ENCODE data around the gene NKPD1. TPM values are rescaled to one million over a fixed set of nuclear protein-coding genes. Genes with fewer than 3 reads are reported as not detected.
A peak's percentile ranks its signal among the peaks of the same experiment; 100 is the strongest.

Gene NKPD1
- total and polyA plus RNA-seq, 10 of the 15 experiments (the other 5 are each of a cell fraction or from before 2014, with no cell fraction given), result 0.05 to 0.18 (median 0.06) TPM; not detected in 7

GRCh38 chr19:45136507-45137178, 24.1 kb downstream of the NKPD1 start (continued):
- TF ChIP-seq HDGF (IDR thresholded peaks at IDR 0.05), result peak; percentile 56; the same call in 1 of the 2 replicates
- peak; percentile 44; the same call in 1 of the 2 replicates for TF ChIP-seq POLR2A (IDR thresholded peaks at IDR 0.05; ENCODE audit: low read depth, low read length)
- no peak for TF ChIP-seq RBBP5 (conservative IDR thresholded peaks at IDR 0.05)
- no peak for TF ChIP-seq BCL11A (IDR thresholded peaks at IDR 0.05; ENCODE audit: low read depth, low read length)
- TF ChIP-seq ATF7 (IDR thresholded peaks at IDR 0.05; ENCODE audit: low read depth), result no peak
- 0 out of 3 replicates have a peak, but pooled peaks have one; percentile 17 for TF ChIP-seq POU2F2 (IDR thresholded peaks at IDR 0.05; ENCODE audit: borderline replicate concordance, low read depth, low read length)
- TF ChIP-seq MTA2 (IDR thresholded peaks at IDR 0.05; ENCODE audit: low read depth), result no peak
- TF ChIP-seq, protein P1, sequence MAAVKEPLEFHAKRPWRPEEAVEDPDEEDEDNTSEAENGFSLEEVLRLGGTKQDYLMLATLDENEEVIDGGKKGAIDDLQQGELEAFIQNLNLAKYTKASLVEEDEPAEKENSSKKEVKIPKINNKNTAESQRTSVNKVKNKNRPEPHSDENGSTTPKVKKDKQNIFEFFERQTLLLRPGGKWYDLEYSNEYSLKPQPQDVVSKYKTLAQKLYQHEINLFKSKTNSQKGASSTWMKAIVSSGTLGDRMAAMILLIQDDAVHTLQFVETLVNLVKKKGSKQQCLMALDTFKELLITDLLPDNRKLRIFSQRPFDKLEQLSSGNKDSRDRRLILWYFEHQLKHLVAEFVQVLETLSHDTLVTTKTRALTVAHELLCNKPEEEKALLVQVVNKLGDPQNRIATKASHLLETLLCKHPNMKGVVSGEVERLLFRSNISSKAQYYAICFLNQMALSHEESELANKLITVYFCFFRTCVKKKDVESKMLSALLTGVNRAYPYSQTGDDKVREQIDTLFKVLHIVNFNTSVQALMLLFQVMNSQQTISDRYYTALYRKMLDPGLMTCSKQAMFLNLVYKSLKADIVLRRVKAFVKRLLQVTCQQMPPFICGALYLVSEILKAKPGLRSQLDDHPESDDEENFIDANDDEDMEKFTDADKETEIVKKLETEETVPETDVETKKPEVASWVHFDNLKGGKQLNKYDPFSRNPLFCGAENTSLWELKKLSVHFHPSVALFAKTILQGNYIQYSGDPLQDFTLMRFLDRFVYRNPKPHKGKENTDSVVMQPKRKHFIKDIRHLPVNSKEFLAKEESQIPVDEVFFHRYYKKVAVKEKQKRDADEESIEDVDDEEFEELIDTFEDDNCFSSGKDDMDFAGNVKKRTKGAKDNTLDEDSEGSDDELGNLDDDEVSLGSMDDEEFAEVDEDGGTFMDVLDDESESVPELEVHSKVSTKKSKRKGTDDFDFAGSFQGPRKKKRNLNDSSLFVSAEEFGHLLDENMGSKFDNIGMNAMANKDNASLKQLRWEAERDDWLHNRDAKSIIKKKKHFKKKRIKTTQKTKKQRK (IDR thresholded peaks at IDR 0.05; ENCODE audit: low read depth, low read length), result no peak
- no peak for TF ChIP-seq POLR2AphosphoS2 (IDR thresholded peaks at IDR 0.05; ENCODE audit: low read depth, low read length)
- peak; percentile 75 for TF ChIP-seq NR2F1 (conservative IDR thresholded peaks at IDR 0.05)
- peak; percentile 22; the same call in 1 of the 2 replicates for TF ChIP-seq RAD51 (IDR thresholded peaks at IDR 0.05)
- TF ChIP-seq ZBED1 (IDR thresholded peaks at IDR 0.05; ENCODE audit: borderline replicate concordance), result no peak
- TF ChIP-seq CHD1 (IDR thresholded peaks at IDR 0.05; ENCODE audit: low read depth, low read length), result no peak
- TF ChIP-seq POLR2AphosphoS5 (IDR thresholded peaks at IDR 0.05; ENCODE audit: low read length), result no peak
- no peak for TF ChIP-seq HSF1 (IDR thresholded peaks at IDR 0.05; ENCODE audit: low read depth, low read length)
- TF ChIP-seq, protein P2, sequence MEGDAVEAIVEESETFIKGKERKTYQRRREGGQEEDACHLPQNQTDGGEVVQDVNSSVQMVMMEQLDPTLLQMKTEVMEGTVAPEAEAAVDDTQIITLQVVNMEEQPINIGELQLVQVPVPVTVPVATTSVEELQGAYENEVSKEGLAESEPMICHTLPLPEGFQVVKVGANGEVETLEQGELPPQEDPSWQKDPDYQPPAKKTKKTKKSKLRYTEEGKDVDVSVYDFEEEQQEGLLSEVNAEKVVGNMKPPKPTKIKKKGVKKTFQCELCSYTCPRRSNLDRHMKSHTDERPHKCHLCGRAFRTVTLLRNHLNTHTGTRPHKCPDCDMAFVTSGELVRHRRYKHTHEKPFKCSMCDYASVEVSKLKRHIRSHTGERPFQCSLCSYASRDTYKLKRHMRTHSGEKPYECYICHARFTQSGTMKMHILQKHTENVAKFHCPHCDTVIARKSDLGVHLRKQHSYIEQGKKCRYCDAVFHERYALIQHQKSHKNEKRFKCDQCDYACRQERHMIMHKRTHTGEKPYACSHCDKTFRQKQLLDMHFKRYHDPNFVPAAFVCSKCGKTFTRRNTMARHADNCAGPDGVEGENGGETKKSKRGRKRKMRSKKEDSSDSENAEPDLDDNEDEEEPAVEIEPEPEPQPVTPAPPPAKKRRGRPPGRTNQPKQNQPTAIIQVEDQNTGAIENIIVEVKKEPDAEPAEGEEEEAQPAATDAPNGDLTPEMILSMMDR (IDR thresholded peaks at IDR 0.05 in 2 of 3, conservative IDR thresholded peaks at IDR 0.05 in 1 of 3; ENCODE audit: control insufficient read depth in 2 of 3, extremely low read depth in 1 of 3, insufficient read depth in 1 of 3, low read depth in 3 of 3, low read length in 3 of 3), result no peak
- no peak for TF ChIP-seq SIX5 (IDR thresholded peaks at IDR 0.05; ENCODE audit: low read depth, low read length, severe bottlenecking)
- no peak for TF ChIP-seq FOXK2 (IDR thresholded peaks at IDR 0.05)
- TF ChIP-seq TCF7 (IDR thresholded peaks at IDR 0.05; ENCODE audit: borderline replicate concordance), result no peak
- no peak for TF ChIP-seq HDAC6 (IDR thresholded peaks at IDR 0.05; ENCODE audit: unreplicated experiment)
- peak; percentile 2; the same call in 1 of the 2 replicates for TF ChIP-seq PKNOX1 (IDR thresholded peaks at IDR 0.05)
- TF ChIP-seq MTA3 (IDR thresholded peaks at IDR 0.05; ENCODE audit: borderline replicate concordance, low read length), result no peak
- no peak for TF ChIP-seq LARP7 (IDR thresholded peaks at IDR 0.05)
